ENCODE data around the gene RPL3.
A peak's percentile ranks its signal among the peaks of the same experiment; 100 is the strongest.
"Not testable (repeated sequence)": the region's sequence is repeated elsewhere in the genome, so short reads cannot be mapped to it uniquely, and the experiment has no call there.

The RPL3 gene

GRCh38 chr22:39350757-39351688, 31.6 kb upstream of the RPL3 start:
- no peak for DNase-seq

GRCh38 chr22:39349967-39350726, 30.7 kb upstream of the RPL3 start, which contains the start of gene SYNGR1:
TSS of gene SYNGR1 (plus strand) at chr22:39349991. CDS start at chr22:39350011, 20 bp downstream.
- peak; percentile 75 for DNase-seq

GRCh38 chr22:39349506-39349966, 30.1 kb upstream of the RPL3 start:
- peak; percentile 73 for DNase-seq

- no peak for DNase-seq
Measured at GRCh38 chr22:39348909-39349505, 29.6 kb upstream of the RPL3 start.

- no peak for DNase-seq
Measured at GRCh38 chr22:39345231-39345630, 25.8 kb upstream of the RPL3 start.

- DNase-seq: no peak
Measured at GRCh38 chr22:39344046-39344390, 24.6 kb upstream of the RPL3 start.

GRCh38 chr22:39343259-39344045, 24.0 kb upstream of the RPL3 start:
- peak; percentile 66 for DNase-seq

- no peak for DNase-seq
Measured at GRCh38 chr22:39341179-39341578, 21.8 kb upstream of the RPL3 start.

GRCh38 chr22:39339775-39340174, 20.4 kb upstream of the RPL3 start:
- DNase-seq: not testable (repeated sequence)

GRCh38 chr22:39336411-39336810, 17.0 kb upstream of the RPL3 start:
- no peak for DNase-seq

GRCh38 chr22:39332441-39333064, 13.1 kb upstream of the RPL3 start:
- no peak for DNase-seq

- not testable (repeated sequence) for DNase-seq
Measured at GRCh38 chr22:39330553-39330952, 11.1 kb upstream of the RPL3 start.

GRCh38 chr22:39327995-39328754, 8.8 kb upstream of the RPL3 start:
- DNase-seq: no peak

- no peak for DNase-seq
Measured at GRCh38 chr22:39325392-39325932, 6.0 kb upstream of the RPL3 start.

- not testable (repeated sequence) for DNase-seq
Measured at GRCh38 chr22:39320616-39321029, 1.2 kb upstream of the RPL3 start.

GRCh38 chr22:39318507-39319283, 728 bp downstream of the RPL3 start:
- no peak for DNase-seq

- no peak for DNase-seq
Measured at GRCh38 chr22:39317775-39318506, 1.5 kb downstream of the RPL3 start.

- no peak for DNase-seq
Measured at GRCh38 chr22:39317084-39317774, 2.2 kb downstream of the RPL3 start.

Measured in right forelimb (tissue), 1 donor.